ENCODE data around the gene DLGAP1. TPM values are rescaled to one million over a fixed set of nuclear protein-coding genes. Genes with fewer than 3 reads are reported as not detected.

DLGAP1 gene
- total and polyA plus RNA-seq, 2 of the 4 experiments (the other 2 are of a cell fraction) = under 0.01 to 0.09 TPM

- ChIA-PET POLR2A (ENCODE audit: unreplicated experiment) (no interaction called here), CTCF (interaction anchor here (0.6 to 1.5 kb wide), 3 partner anchors 15 to 74 kb away, joined by 3 to 9 read pairs (median 3); no protein-coding TSS in a partner anchor)
- ATAC-seq (ENCODE audit: low read depth) (peak; percentile 37; the same call in 1 of the 2 replicates), DNase-seq (no peak)
- no peaks in the 10 kb centered on the region for H3K9me3 ChIP-seq (ENCODE audit: control insufficient read depth, insufficient read depth, low read length)
- no peak overlapping the region for H3K9ac ChIP-seq (ENCODE audit: low read depth, low read length)
- peaks cover 2% of the 10 kb centered on the region; the same call in 1 of the 2 replicates for H3K4me1 ChIP-seq (ENCODE audit: control insufficient read depth, insufficient read depth, low read length)
- H4K20me1 ChIP-seq (ENCODE audit: insufficient read depth, low read length) = no peaks in the 10 kb centered on the region
- H3K23ac ChIP-seq (ENCODE audit: low read depth, low read length) = peak overlapping the region; percentile 69; the same call in 1 of the 2 replicates
- intact Hi-C loops (cut with micrococcal nuclease) (no loop called here), dilution Hi-C loops (cut with HindIII; ENCODE audit: low sequenced_read_pairs, unreplicated experiment) (no loop called here), in situ Hi-C loops (cut with MboI; ENCODE audit: low sequenced_read_pairs) (no loop called here)
- H2BK5ac ChIP-seq (ENCODE audit: low read depth, low read length, poor library complexity, severe bottlenecking) = no peak overlapping the region
- peak overlapping the region in 1 of 2 experiments; percentile 12; a peak in 1 of 4 replicates for H4K8ac ChIP-seq (ENCODE audit: low read depth in 2 of 2, low read length in 2 of 2)
- H3K4ac ChIP-seq (ENCODE audit: low read depth, low read length) = 0 out of 2 replicates have a peak overlapping the region, but pooled peaks have one; percentile 7
- H2AK5ac ChIP-seq (ENCODE audit: low read depth, low read length) = no peak overlapping the region
- no peaks in the 10 kb centered on the region for H3K36me3 ChIP-seq (ENCODE audit: control insufficient read depth, insufficient read depth, low read length)
- H4K5ac ChIP-seq (ENCODE audit: low read depth, low read length) = no peak overlapping the region
- no peak overlapping the region for H3K18ac ChIP-seq (ENCODE audit: low read depth, low read length)
- no peak overlapping the region for H4K91ac ChIP-seq (ENCODE audit: insufficient read depth, low read depth, low read length)
- no peak overlapping the region for H3K27ac ChIP-seq (ENCODE audit: insufficient read depth, low read length)
- no peak overlapping the region for H2BK15ac ChIP-seq (ENCODE audit: low read depth, low read length)
- H2AFZ ChIP-seq (replicated peaks; ENCODE audit: low read length, poor library complexity) = no peak overlapping the region
- H2AK9ac ChIP-seq (replicated peaks; ENCODE audit: low read depth, low read length, poor library complexity) = no peak overlapping the region
- no peak overlapping the region for H3K14ac ChIP-seq (replicated peaks; ENCODE audit: low read depth, low read length)
- H3K79me1 ChIP-seq (ENCODE audit: low read depth in 1 of 2, low read length in 2 of 2) = no peaks in the 10 kb centered on the region
- 40% methylated on average over 1 of the region's 17 CpGs; no CpG with 5 or more reads in 1 of the 2 experiments for WGBS, 2 experiments (ENCODE audit: extremely low coverage in 2 of 2, insufficient read length in 1 of 2)
- no peak overlapping the region for H3K4me3 ChIP-seq (ENCODE audit: insufficient read depth, low read depth, low read length)
- H3K56ac ChIP-seq (ENCODE audit: extremely low read depth, insufficient read depth, low read length) = no peak overlapping the region
- H3K27me3 ChIP-seq (ENCODE audit: control insufficient read depth, insufficient read depth, low read length) = no peaks in the 10 kb centered on the region
- H3K9me1 ChIP-seq (ENCODE audit: insufficient read depth, low read length) = no peaks in the 10 kb centered on the region
- no TSS peak for BruUV-seq (replicated peaks)
- H2BK20ac ChIP-seq (ENCODE audit: low read depth, low read length) = no peak overlapping the region
- no peak overlapping the region for H3K4me2 ChIP-seq (ENCODE audit: low read depth, low read length)
- H2BK120ac ChIP-seq (ENCODE audit: low read depth, low read length) = no peak overlapping the region
- no peak for TF ChIP-seq SMC3 (IDR thresholded peaks at IDR 0.05; ENCODE audit: low read depth, low read length)
- TF ChIP-seq CHD1 (IDR thresholded peaks at IDR 0.05; ENCODE audit: low read depth, low read length) = no peak
- no peak for TF ChIP-seq RFX5 (IDR thresholded peaks at IDR 0.05; ENCODE audit: low read depth, low read length)
- TF ChIP-seq FOS (IDR thresholded peaks at IDR 0.05; ENCODE audit: low read depth, low read length) = no peak
- no peak for TF ChIP-seq MXI1 (IDR thresholded peaks at IDR 0.05; ENCODE audit: borderline replicate concordance, low read depth, low read length)
- no peak for TF ChIP-seq CTCF (conservative IDR thresholded peaks at IDR 0.05; ENCODE audit: low read depth, low read length)
- no peak for TF ChIP-seq MAFK (IDR thresholded peaks at IDR 0.05; ENCODE audit: low read depth, low read length)
- no peak for TF ChIP-seq CEBPB (IDR thresholded peaks at IDR 0.05; ENCODE audit: low read depth, low read length)
- no peak for TF ChIP-seq RCOR1 (IDR thresholded peaks at IDR 0.05; ENCODE audit: insufficient replicate concordance, low read length)
- no peak for TF ChIP-seq POLR2A (IDR thresholded peaks at IDR 0.05; ENCODE audit: low read depth, low read length)
- TF ChIP-seq NFE2L2 (IDR thresholded peaks at IDR 0.05; ENCODE audit: low read depth, low read length) = no peak
- no peak for TF ChIP-seq ELK1 (IDR thresholded peaks at IDR 0.05; ENCODE audit: borderline replicate concordance, low read depth, low read length)
- TF ChIP-seq USF2 (IDR thresholded peaks at IDR 0.05; ENCODE audit: low read depth, low read length) = no peak
- no peak for TF ChIP-seq BHLHE40 (IDR thresholded peaks at IDR 0.05; ENCODE audit: low read depth, low read length)
These were observed 946.2 kb downstream of the DLGAP1 start for GRCh38 chr18:3508576-3509549.
